CD8-positive, alpha-beta memory T cell (primary cell): ENCODE measurements around the gene PARD3. TPM values are rescaled to one million over a fixed set of nuclear protein-coding genes. Genes with fewer than 3 reads are reported as not detected.

Experiments used
- CTCF ChIA-PET: fragments of 350-600 bp; sonication (Branson Sonifier 250); formaldehyde crosslinking; loops from one replicate; lab custom pipeline; 2021; ENCODE audit warnings: antibody characterized with exemption; lab: Charles Lee
- POLR2A ChIA-PET: fragments of 350-600 bp; sonication (Branson Sonifier 250); formaldehyde crosslinking; loops from one replicate; lab custom pipeline; 2021; ENCODE audit warnings: antibody characterized with exemption; lab: Charles Lee
- DNase-seq, 5 donors: peaks; one replicate each; pipeline versions ENCODE4 v3.0.0 to v3.0.0-alpha.2; 2020 to 2022; ENCODE audit warnings: mixed read lengths in 1 of 5
- H3K27ac ChIP-seq: one replicate; pipeline ENCODE4 v1.7.0; 2013; ENCODE audit warnings: low read depth, mild to moderate bottlenecking, low read length, moderate library complexity
- H3K27me3 ChIP-seq: 2 replicates; pipeline ENCODE4 v1.7.0; 2013; ENCODE audit warnings: low read length, mild to moderate bottlenecking; ENCODE audit not compliant: insufficient read depth, poor library complexity, severe bottlenecking
- H3K36me3 ChIP-seq: 2 replicates; pipeline ENCODE4 v1.7.0; 2013; ENCODE audit warnings: mild to moderate bottlenecking, low read length, moderate library complexity; ENCODE audit not compliant: insufficient read depth
- H3K4me1 ChIP-seq: 2 replicates; pipeline ENCODE4 v1.7.0; 2013; ENCODE audit warnings: mild to moderate bottlenecking, low read length, moderate library complexity; ENCODE audit not compliant: insufficient read depth
- H3K4me3 ChIP-seq: 2 replicates; pipeline ENCODE4 v1.7.0; 2013; ENCODE audit warnings: mild to moderate bottlenecking, low read length
- H3K9me3 ChIP-seq: 2 replicates; pipeline ENCODE4 v1.7.0; 2013; ENCODE audit warnings: mild to moderate bottlenecking, low read length
- H3K27ac Mint-ChIP-seq, 8 donors: one replicate each; pipeline ENCODE4 v1.8.0; 2020 to 2021; ENCODE audit warnings: mixed read lengths in 8 of 8, mild to moderate bottlenecking in 6 of 8, inconsistent platforms in 3 of 8, moderate library complexity in 3 of 8
- H3K27me3 Mint-ChIP-seq, 2 donors: one replicate each; pipeline ENCODE4 v1.8.0; 2020 to 2021; ENCODE audit warnings: mixed read lengths in 2 of 2, mild to moderate bottlenecking in 1 of 2, moderate library complexity in 1 of 2
- H3K36me3 Mint-ChIP-seq, 3 donors: one replicate each; pipeline ENCODE4 v1.8.0; 2020 to 2021; ENCODE audit warnings: mixed read lengths in 3 of 3, inconsistent platforms in 1 of 3, mild to moderate bottlenecking in 1 of 3
- H3K4me1 Mint-ChIP-seq, 3 donors: one replicate each; pipeline ENCODE4 v1.8.0; 2020 to 2021; ENCODE audit warnings: mixed read lengths in 3 of 3, inconsistent platforms in 1 of 3, mild to moderate bottlenecking in 1 of 3
- H3K4me3 Mint-ChIP-seq, 7 donors: one replicate each; pipeline ENCODE4 v1.8.0; 2020 to 2021; ENCODE audit warnings: mixed read lengths in 7 of 7, mild to moderate bottlenecking in 6 of 7, moderate library complexity in 4 of 7, inconsistent platforms in 2 of 7
- H3K9me3 Mint-ChIP-seq, 5 donors: one replicate each; pipeline ENCODE4 v1.8.0; 2020 to 2022; ENCODE audit warnings: mixed read lengths in 5 of 5, mild to moderate bottlenecking in 3 of 5, moderate library complexity in 2 of 5, inconsistent platforms in 1 of 5
- polyA plus RNA-seq: library from polyadenylated mRNA; unstranded; fragments of 300-500 nt; fragmentation: Illumina TruSeq; gene quantifications from one replicate; pipeline ENCODE4 v1.2.3, GENCODE V29; 2021
- total RNA-seq, 2 experiments: library from RNA; stranded (reverse); gene quantifications; one replicate each; pipeline ENCODE4 v1.2.3, GENCODE V29; 2021

Gene PARD3
- total and polyA plus RNA-seq, 3 experiments from 2014 or later, result 0.27 to 0.46 TPM; not detected in 1

- POLR2A ChIA-PET, result no interaction called here
- no peak overlapping the region for H3K4me3 Mint-ChIP-seq
These were observed 218.7 kb downstream of the PARD3 start for GRCh38 chr10:34596351-34596750.

GRCh38 chr10:34593930-34594329 is 221.2 kb downstream of the PARD3 start:
- Mint-ChIP-seq H3K9me3 (no peaks in the 10 kb centered on the region), H3K36me3 (no peaks in the 10 kb centered on the region), H3K4me3 (no peak overlapping the region), H3K27ac (no peak overlapping the region), H3K27me3 (peaks cover 4 to 7% of the 10 kb centered on the region in 2 donors), H3K4me1 (no peaks in the 10 kb centered on the region)
- ChIA-PET POLR2A (no interaction called here), CTCF (no interaction called here)
- H3K36me3 ChIP-seq, result no peaks in the 10 kb centered on the region
- no peaks in the 10 kb centered on the region for H3K27me3 ChIP-seq
- H3K4me3 ChIP-seq, result no peak overlapping the region
- H3K27ac ChIP-seq, result no peak overlapping the region
- no peaks in the 10 kb centered on the region for H3K9me3 ChIP-seq
- no peak for DNase-seq
- H3K4me1 ChIP-seq, result no peaks in the 10 kb centered on the region

More at GRCh38 chr10:34596351-34596750, 218.7 kb downstream of the PARD3 start:
- no peaks in the 10 kb centered on the region for H3K9me3 ChIP-seq
- no peak overlapping the region for H3K27ac ChIP-seq
- CTCF ChIA-PET, result no interaction called here
- no peak for DNase-seq
- H3K4me1 Mint-ChIP-seq, result no peaks in the 10 kb centered on the region
- H3K27ac Mint-ChIP-seq, result peak overlapping the region in 1 of 8 donors; percentile 47
- H3K27me3 Mint-ChIP-seq, result peaks cover 2 to 4% of the 10 kb centered on the region in 2 donors
- no peaks in the 10 kb centered on the region for H3K36me3 Mint-ChIP-seq
- no peak overlapping the region for H3K4me3 ChIP-seq
- no peaks in the 10 kb centered on the region for H3K36me3 ChIP-seq
- no peaks in the 10 kb centered on the region for H3K27me3 ChIP-seq
- H3K9me3 Mint-ChIP-seq, result no peaks in the 10 kb centered on the region
- H3K4me1 ChIP-seq, result no peaks in the 10 kb centered on the region

GRCh38 chr10:34593374-34593890 is 221.7 kb downstream of the PARD3 start:
- ChIA-PET POLR2A (no interaction called here), CTCF (no interaction called here)
- H3K4me3 Mint-ChIP-seq, result no peak overlapping the region
- Histone ChIP-seq H3K27me3 (no peaks in the 10 kb centered on the region), H3K9me3 (no peaks in the 10 kb centered on the region), H3K27ac (no peak overlapping the region), H3K4me3 (no peak overlapping the region), H3K36me3 (no peaks in the 10 kb centered on the region), H3K4me1 (no peaks in the 10 kb centered on the region)
- H3K27ac Mint-ChIP-seq, result no peak overlapping the region
- H3K36me3 Mint-ChIP-seq, result no peaks in the 10 kb centered on the region
- DNase-seq, result no peak
- H3K4me1 Mint-ChIP-seq, result no peaks in the 10 kb centered on the region
- no peaks in the 10 kb centered on the region for H3K9me3 Mint-ChIP-seq
- peaks cover 4 to 7% of the 10 kb centered on the region in 2 donors for H3K27me3 Mint-ChIP-seq

GRCh38 chr10:34590793-34591192 is 224.3 kb downstream of the PARD3 start:
- H3K27ac ChIP-seq, result no peak overlapping the region
- Mint-ChIP-seq H3K27me3 (peaks cover 5 to 10% of the 10 kb centered on the region in 2 donors), H3K4me3 (no peak overlapping the region), H3K27ac (no peak overlapping the region), H3K9me3 (peaks cover 0 to 2% (median 0%) of the 10 kb centered on the region in 5 donors), H3K36me3 (no peaks in the 10 kb centered on the region), H3K4me1 (no peaks in the 10 kb centered on the region)
- DNase-seq, result no peak
- H3K27me3 ChIP-seq, result no peaks in the 10 kb centered on the region
- H3K4me3 ChIP-seq, result no peak overlapping the region
- H3K4me1 ChIP-seq, result no peaks in the 10 kb centered on the region
- no peaks in the 10 kb centered on the region for H3K9me3 ChIP-seq
- ChIA-PET POLR2A (no interaction called here), CTCF (no interaction called here)
- no peaks in the 10 kb centered on the region for H3K36me3 ChIP-seq

GRCh38 chr10:34589275-34589674 is 225.8 kb downstream of the PARD3 start:
- Mint-ChIP-seq H3K9me3 (peaks cover 0 to 2% (median 0%) of the 10 kb centered on the region in 5 donors), H3K27ac (no peak overlapping the region), H3K36me3 (no peaks in the 10 kb centered on the region), H3K27me3 (peaks cover 8 to 10% of the 10 kb centered on the region in 2 donors), H3K4me3 (no peak overlapping the region), H3K4me1 (no peaks in the 10 kb centered on the region)
- Histone ChIP-seq H3K4me1 (no peaks in the 10 kb centered on the region), H3K9me3 (no peaks in the 10 kb centered on the region), H3K36me3 (no peaks in the 10 kb centered on the region), H3K27ac (no peak overlapping the region), H3K4me3 (no peak overlapping the region), H3K27me3 (no peaks in the 10 kb centered on the region)
- POLR2A ChIA-PET, result no interaction called here
- CTCF ChIA-PET, result no interaction called here
- DNase-seq, result no peak

GRCh38 chr10:34587680-34588019 is 227.4 kb downstream of the PARD3 start:
- no peak overlapping the region for H3K27ac ChIP-seq
- no peaks in the 10 kb centered on the region for H3K4me1 ChIP-seq
- no peak for DNase-seq
- Mint-ChIP-seq H3K27ac (no peak overlapping the region), H3K36me3 (no peaks in the 10 kb centered on the region), H3K9me3 (peaks cover 0 to 2% (median 0%) of the 10 kb centered on the region in 5 donors), H3K27me3 (peaks cover 8 to 10% of the 10 kb centered on the region in 2 donors), H3K4me3 (no peak overlapping the region), H3K4me1 (no peaks in the 10 kb centered on the region)
- H3K27me3 ChIP-seq, result no peaks in the 10 kb centered on the region
- CTCF ChIA-PET, result no interaction called here
- H3K36me3 ChIP-seq, result no peaks in the 10 kb centered on the region
- no peak overlapping the region for H3K4me3 ChIP-seq
- POLR2A ChIA-PET, result no interaction called here
- no peaks in the 10 kb centered on the region for H3K9me3 ChIP-seq

- ChIA-PET CTCF (no interaction called here), POLR2A (no interaction called here)
- H3K27me3 ChIP-seq, result no peaks in the 10 kb centered on the region
- H3K27me3 Mint-ChIP-seq, result peaks cover 8 to 10% of the 10 kb centered on the region in 2 donors
- no peaks in the 10 kb centered on the region for H3K4me1 ChIP-seq
- H3K4me1 Mint-ChIP-seq, result no peaks in the 10 kb centered on the region
- H3K27ac Mint-ChIP-seq, result no peak overlapping the region
- no peak for DNase-seq
- H3K9me3 ChIP-seq, result no peaks in the 10 kb centered on the region
- no peak overlapping the region for H3K4me3 ChIP-seq
- H3K4me3 Mint-ChIP-seq, result no peak overlapping the region
- peaks cover 0 to 2% (median 0%) of the 10 kb centered on the region in 5 donors for H3K9me3 Mint-ChIP-seq
- H3K27ac ChIP-seq, result no peak overlapping the region
- no peaks in the 10 kb centered on the region for H3K36me3 Mint-ChIP-seq
- no peaks in the 10 kb centered on the region for H3K36me3 ChIP-seq
These were observed 228.0 kb downstream of the PARD3 start for GRCh38 chr10:34587002-34587679.

- Histone ChIP-seq H3K27me3 (no peaks in the 10 kb centered on the region), H3K36me3 (no peaks in the 10 kb centered on the region), H3K4me3 (no peak overlapping the region), H3K27ac (no peak overlapping the region), H3K9me3 (no peaks in the 10 kb centered on the region), H3K4me1 (no peaks in the 10 kb centered on the region)
- H3K4me1 Mint-ChIP-seq, result no peaks in the 10 kb centered on the region
- DNase-seq, result no peak
- no peak overlapping the region for H3K4me3 Mint-ChIP-seq
- ChIA-PET CTCF (no interaction called here), POLR2A (no interaction called here)
- H3K36me3 Mint-ChIP-seq, result no peaks in the 10 kb centered on the region
- peaks cover 0 to 2% (median 0%) of the 10 kb centered on the region in 5 donors for H3K9me3 Mint-ChIP-seq
- H3K27me3 Mint-ChIP-seq, result peaks cover 6 to 8% of the 10 kb centered on the region in 2 donors
- H3K27ac Mint-ChIP-seq, result no peak overlapping the region
These were observed 229.5 kb downstream of the PARD3 start for GRCh38 chr10:34585422-34586112.
